ENCODE measurements around the gene LPIN1.

The LPIN1 gene

DNA sequence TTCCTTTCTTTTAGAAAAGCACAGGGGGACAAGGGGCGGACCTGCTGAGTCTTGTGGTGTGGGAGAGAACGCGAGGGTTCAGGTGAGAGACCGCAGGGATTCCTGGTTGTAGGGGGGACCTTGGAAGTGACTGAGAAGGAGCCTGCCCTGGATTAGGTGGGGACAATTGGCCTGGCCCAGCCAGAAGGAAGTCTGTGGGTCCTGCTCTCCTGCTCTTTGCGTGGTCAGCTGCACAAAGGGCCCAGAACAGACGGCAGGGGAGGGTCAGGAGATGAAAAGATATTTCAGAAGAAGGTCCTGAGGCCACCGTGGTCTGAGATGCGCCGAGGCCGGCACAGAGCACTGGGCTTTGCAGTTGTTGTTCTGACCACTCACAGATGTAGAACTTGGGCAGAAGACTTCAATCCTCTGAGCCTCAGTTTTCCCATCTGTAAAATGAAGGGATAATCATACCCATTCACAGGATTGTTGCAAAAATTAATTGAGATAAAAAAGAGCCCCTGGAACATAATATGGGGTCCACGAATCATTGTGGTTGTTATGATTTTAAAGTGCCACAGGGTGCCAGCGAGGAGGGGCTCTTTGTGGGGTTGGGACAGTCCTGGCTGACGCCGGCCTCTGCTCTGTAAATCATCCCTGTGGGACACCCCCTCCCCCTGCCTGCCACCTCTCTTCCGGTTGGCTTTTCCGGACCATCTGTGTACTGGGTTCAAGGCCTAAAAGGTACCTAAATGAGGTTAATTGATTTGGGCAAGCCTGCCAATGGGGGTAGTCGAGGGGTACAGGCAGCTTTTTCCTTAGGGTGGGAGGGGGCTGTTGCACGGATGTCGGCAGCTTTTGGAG is 1.8 kb downstream of the LPIN1 start:
- Histone ChIP-seq H2AFZ (ENCODE audit: low read depth) (no peak overlapping the region), H3K4me3 (IDR thresholded peaks at IDR 0.05; ENCODE audit: insufficient read depth, low read depth, low read length) (peak overlapping the region; percentile 33), H4K20me1 (ENCODE audit: insufficient read depth) (no peaks in the 10 kb centered on the region), H3K27me3 (ENCODE audit: insufficient read depth, low read depth) (no peaks in the 10 kb centered on the region), H3K36me3 (ENCODE audit: insufficient read depth) (no peaks in the 10 kb centered on the region), H3K4me2 (peak overlapping the region; percentile 82), H3K79me2 (ENCODE audit: insufficient read depth, low read depth) (peaks cover 60% of the 10 kb centered on the region), H3K4me1 (ENCODE audit: low read depth, poor library complexity, severe bottlenecking) (peaks cover 66% of the 10 kb centered on the region), H3K9ac (peak overlapping the region; percentile 86), H3K27ac (peak overlapping the region; percentile 98)
- TF ChIP-seq, protein P1, sequence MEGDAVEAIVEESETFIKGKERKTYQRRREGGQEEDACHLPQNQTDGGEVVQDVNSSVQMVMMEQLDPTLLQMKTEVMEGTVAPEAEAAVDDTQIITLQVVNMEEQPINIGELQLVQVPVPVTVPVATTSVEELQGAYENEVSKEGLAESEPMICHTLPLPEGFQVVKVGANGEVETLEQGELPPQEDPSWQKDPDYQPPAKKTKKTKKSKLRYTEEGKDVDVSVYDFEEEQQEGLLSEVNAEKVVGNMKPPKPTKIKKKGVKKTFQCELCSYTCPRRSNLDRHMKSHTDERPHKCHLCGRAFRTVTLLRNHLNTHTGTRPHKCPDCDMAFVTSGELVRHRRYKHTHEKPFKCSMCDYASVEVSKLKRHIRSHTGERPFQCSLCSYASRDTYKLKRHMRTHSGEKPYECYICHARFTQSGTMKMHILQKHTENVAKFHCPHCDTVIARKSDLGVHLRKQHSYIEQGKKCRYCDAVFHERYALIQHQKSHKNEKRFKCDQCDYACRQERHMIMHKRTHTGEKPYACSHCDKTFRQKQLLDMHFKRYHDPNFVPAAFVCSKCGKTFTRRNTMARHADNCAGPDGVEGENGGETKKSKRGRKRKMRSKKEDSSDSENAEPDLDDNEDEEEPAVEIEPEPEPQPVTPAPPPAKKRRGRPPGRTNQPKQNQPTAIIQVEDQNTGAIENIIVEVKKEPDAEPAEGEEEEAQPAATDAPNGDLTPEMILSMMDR (conservative IDR thresholded peaks at IDR 0.05; ENCODE audit: low read depth, low read length): no peak

DNA sequence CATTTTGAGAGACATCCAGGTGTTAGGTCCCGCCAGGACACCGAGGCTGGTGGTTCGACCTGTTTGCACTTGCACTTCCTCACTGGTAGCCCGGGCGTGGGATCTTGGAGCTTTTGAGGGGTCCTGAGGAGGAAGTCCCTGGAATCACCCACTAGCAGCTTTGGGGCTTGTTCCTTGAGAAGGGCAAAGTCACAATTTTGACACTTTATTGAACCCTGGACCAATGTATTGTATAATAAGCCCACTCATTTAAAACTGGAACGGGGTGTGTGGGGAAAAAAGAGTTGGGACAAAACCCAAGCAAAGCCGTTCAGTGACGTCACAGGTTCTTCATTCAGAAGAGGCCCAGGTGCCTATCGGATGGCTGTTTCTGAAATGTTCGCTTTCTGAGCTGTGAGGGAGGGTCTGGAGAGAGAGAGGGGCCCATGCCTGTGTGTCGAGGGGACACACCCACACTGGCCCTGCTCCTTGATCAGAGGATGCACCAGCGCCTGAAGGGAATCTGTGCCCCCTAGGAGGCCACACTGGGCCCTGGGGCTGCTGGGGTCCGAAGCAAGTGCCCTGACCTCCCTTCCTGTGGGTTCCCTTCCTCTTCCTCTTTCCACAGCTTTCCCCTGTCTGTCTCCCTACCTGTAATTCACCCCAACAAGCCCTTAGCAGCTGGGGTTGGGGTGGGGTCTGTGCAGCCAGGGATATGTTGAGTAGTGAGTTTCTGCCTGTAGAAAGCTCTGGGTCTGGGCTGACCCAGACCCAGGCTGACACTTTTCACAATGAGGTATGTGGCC is 2.6 kb downstream of the LPIN1 start:
- Histone ChIP-seq H3K9ac (peak overlapping the region; percentile 86), H3K4me3 (IDR thresholded peaks at IDR 0.05; ENCODE audit: insufficient read depth, low read depth, low read length) (peak overlapping the region; percentile 33), H3K4me1 (ENCODE audit: low read depth, poor library complexity, severe bottlenecking) (peaks cover 66% of the 10 kb centered on the region)

DNA sequence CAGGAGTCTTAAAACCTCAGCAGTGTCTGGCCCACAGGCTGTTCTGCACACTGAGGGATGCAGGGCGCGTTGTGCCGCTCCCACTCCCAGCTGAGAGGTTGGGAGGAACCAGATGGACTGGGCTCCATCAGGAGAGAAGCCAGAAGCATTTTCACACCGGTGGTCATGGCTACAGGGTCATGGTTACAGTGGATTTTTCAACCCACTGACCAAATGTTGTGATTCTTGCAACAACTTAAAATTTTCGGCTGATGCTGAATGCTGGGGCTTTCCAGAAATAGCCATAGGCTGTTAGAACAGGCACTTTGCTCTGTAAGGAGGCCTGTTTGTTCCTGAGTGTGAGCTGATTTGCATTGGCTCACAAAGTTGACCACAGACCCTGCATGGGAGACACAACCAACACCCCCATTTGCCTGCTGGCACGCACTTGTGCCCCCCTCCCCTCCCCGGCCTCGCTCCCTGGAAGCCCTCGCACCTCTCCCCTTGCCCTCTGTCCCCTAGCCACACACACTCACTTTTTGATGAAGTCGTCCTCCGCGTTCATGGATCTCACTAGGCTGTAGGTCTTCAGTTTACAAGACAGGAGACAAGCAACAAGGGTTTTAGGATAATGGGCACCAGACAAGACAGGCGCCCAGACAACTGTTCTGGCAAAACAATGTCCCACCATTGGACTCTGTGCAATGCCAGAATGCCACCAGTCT is 3.4 kb downstream of the LPIN1 start:
- H3K4me1 ChIP-seq (ENCODE audit: low read depth, poor library complexity, severe bottlenecking): peaks cover 66% of the 10 kb centered on the region
- no peaks in the 10 kb centered on the region for H3K27me3 ChIP-seq (ENCODE audit: insufficient read depth, low read depth)
- TF ChIP-seq, protein P1 (conservative IDR thresholded peaks at IDR 0.05; ENCODE audit: low read depth, low read length): no peak; the same call in 1 of the 2 replicates
- peak overlapping the region; percentile 98 for H3K27ac ChIP-seq
- peak overlapping the region; percentile 82 for H3K4me2 ChIP-seq
- H3K79me2 ChIP-seq (ENCODE audit: insufficient read depth, low read depth): peaks cover 76% of the 10 kb centered on the region
- no peaks in the 10 kb centered on the region for H3K36me3 ChIP-seq (ENCODE audit: insufficient read depth)
- H3K4me3 ChIP-seq (IDR thresholded peaks at IDR 0.05; ENCODE audit: insufficient read depth, low read depth, low read length): peak overlapping the region; percentile 68
- H4K20me1 ChIP-seq (ENCODE audit: insufficient read depth): no peaks in the 10 kb centered on the region
- H3K9ac ChIP-seq: peak overlapping the region; percentile 86
- no peak overlapping the region for H2AFZ ChIP-seq (ENCODE audit: low read depth)

More for the DNA sequence above, 2.6 kb downstream of the LPIN1 start:
- peaks cover 68% of the 10 kb centered on the region for H3K79me2 ChIP-seq (ENCODE audit: insufficient read depth, low read depth)
- no peaks in the 10 kb centered on the region for H4K20me1 ChIP-seq (ENCODE audit: insufficient read depth)
- H3K27me3 ChIP-seq (ENCODE audit: insufficient read depth, low read depth): no peaks in the 10 kb centered on the region
- peak overlapping the region; percentile 98 for H3K27ac ChIP-seq
- peak overlapping the region; percentile 82 for H3K4me2 ChIP-seq
- TF ChIP-seq, protein P1 (conservative IDR thresholded peaks at IDR 0.05; ENCODE audit: low read depth, low read length): no peak
- H2AFZ ChIP-seq (ENCODE audit: low read depth): no peak overlapping the region
- no peaks in the 10 kb centered on the region for H3K36me3 ChIP-seq (ENCODE audit: insufficient read depth)

DNA sequence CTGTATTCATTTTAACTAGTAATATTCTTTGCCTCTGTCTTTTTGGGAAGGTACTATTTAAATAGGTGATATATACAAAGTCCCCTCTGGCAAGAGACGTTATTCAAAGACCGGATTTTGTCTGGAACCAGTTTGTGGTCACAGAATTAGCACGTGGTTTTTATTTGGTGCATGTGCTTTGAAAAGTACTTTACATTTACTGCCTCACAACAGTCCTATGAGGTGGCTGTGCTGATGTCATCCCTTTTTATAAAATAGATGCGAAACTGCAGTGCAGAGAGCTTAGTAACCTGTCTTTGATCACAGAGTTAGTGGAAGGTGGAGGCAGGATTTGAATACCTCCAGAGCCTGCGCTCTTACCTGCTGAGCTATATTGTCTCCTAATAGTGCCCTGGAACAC is 4.0 kb downstream of the LPIN1 start:
- TF ChIP-seq, protein P1 (conservative IDR thresholded peaks at IDR 0.05; ENCODE audit: low read depth, low read length): no peak
- H3K9ac ChIP-seq: peak overlapping the region; percentile 86
- peak overlapping the region; percentile 98 for H3K27ac ChIP-seq
- H3K4me3 ChIP-seq (IDR thresholded peaks at IDR 0.05; ENCODE audit: insufficient read depth, low read depth, low read length): peak overlapping the region; percentile 68
- H3K27me3 ChIP-seq (ENCODE audit: insufficient read depth, low read depth): no peaks in the 10 kb centered on the region
- H3K4me2 ChIP-seq: peak overlapping the region; percentile 82
- H3K4me1 ChIP-seq (ENCODE audit: low read depth, poor library complexity, severe bottlenecking): peaks cover 68% of the 10 kb centered on the region
- no peaks in the 10 kb centered on the region for H3K36me3 ChIP-seq (ENCODE audit: insufficient read depth)
- no peak overlapping the region for H2AFZ ChIP-seq (ENCODE audit: low read depth)
- peaks cover 82% of the 10 kb centered on the region for H3K79me2 ChIP-seq (ENCODE audit: insufficient read depth, low read depth)
- no peaks in the 10 kb centered on the region for H4K20me1 ChIP-seq (ENCODE audit: insufficient read depth)
